Gastroesophageal sphincter (tissue), 4 donors: ENCODE measurements around the gene SIT1. TPM values are rescaled to one million over a fixed set of nuclear protein-coding genes. Genes with fewer than 3 reads are reported as not detected.

ENCODE experiments used
- ATAC-seq: fragments of 150-250 bp; one replicate; pipeline ENCODE4 v1.9.1; 2016; ENCODE audit warnings: mild to moderate bottlenecking, moderate library complexity
- H3K27ac ChIP-seq, 4 donors: fragments of 200-600 bp; sonication (generic) in 3 of 4; 1 replicate in 3 of 4; 2 replicates in 1 of 4; pipeline ENCODE4 v1.5.1; 2016 to 2019
- H3K27me3 ChIP-seq: fragments of 200-600 bp; sonication (generic); one replicate; pipeline ENCODE4 v1.5.1; 2019
- H3K36me3 ChIP-seq, 2 donors: fragments of 200-600 bp; sonication (generic); one replicate each; pipeline ENCODE4 v1.5.1; 2019; ENCODE audit warnings: control low read depth in 1 of 2
- H3K4me1 ChIP-seq, 3 donors: fragments of 200-600 bp; sonication (generic); 1 replicate in 2 of 3; 2 replicates in 1 of 3; pipeline ENCODE4 v1.5.1; 2016 to 2019; ENCODE audit warnings: control low read depth in 2 of 3
- H3K4me3 ChIP-seq, 2 donors: fragments of 200-600 bp; sonication (generic); one replicate each; pipeline ENCODE4 v1.5.1; 2019; ENCODE audit warnings: mild to moderate bottlenecking in 1 of 2, moderate library complexity in 1 of 2
- H3K9me3 ChIP-seq, 3 donors: fragments of 200-600 bp; sonication (generic); one replicate each; pipeline ENCODE4 v1.5.1; 2017 to 2019; ENCODE audit warnings: control low read depth in 2 of 3
- CTCF ChIP-seq, 4 experiments: fragments of 200-600 bp in 2 of 4; fragments of 450-650 bp in 2 of 4; sonication (generic) in 1 of 4; IDR thresholded peaks; one replicate each; pipeline ENCODE4 v1.5.1; 2017 to 2019; ENCODE audit warnings: antibody characterized with exemption in 4 of 4, mild to moderate bottlenecking in 2 of 4, moderate library complexity in 2 of 4
- EP300 ChIP-seq: sonication (generic); formaldehyde crosslinking; IDR thresholded peaks from one replicate; pipeline ENCODE4 v1.6.1; 2017; ENCODE audit warnings: antibody characterized with exemption, mild to moderate bottlenecking
- POLR2A ChIP-seq, 2 donors: fragments of 450-650 bp; IDR thresholded peaks; one replicate each; pipeline ENCODE4 v1.6.1; 2017; ENCODE audit warnings: antibody characterized with exemption in 2 of 2, mild to moderate bottlenecking in 2 of 2, moderate library complexity in 1 of 2
- POLR2AphosphoS5 ChIP-seq: sonication (generic); formaldehyde crosslinking; IDR thresholded peaks from one replicate; pipeline ENCODE4 v1.6.1; 2017; ENCODE audit warnings: antibody characterized with exemption
- WGBS, 2 donors: methylation state at CpG; one replicate each; pipeline ENCODE4 v1.1.5; 2018; ENCODE audit warnings: low coverage in 1 of 2; 5-methylcytosine and 5-hydroxymethylcytosine counted together
- total RNA-seq, 4 donors: library from RNA; depleted of rRNA; stranded (reverse); fragments of >200 nt; gene quantifications; one replicate each; pipeline ENCODE4 v1.1.0, GENCODE V29; 2016

SIT1 gene
- total RNA-seq, 4 donors from 2014 or later = 1.2 to 1.6 (median 1.6) TPM; not detected in 1

GRCh38 chr9:35662437-35662836, 11.7 kb upstream of the SIT1 start:
- H3K27ac ChIP-seq = peak overlapping the region; percentile 94 to 100 (median 100)
- no peak for ATAC-seq

GRCh38 chr9:35661756-35662350, 11.1 kb upstream of the SIT1 start:
- Histone ChIP-seq H3K4me3 (no peak overlapping the region), H3K27me3 (no peaks in the 10 kb centered on the region), H3K4me1 (peaks cover 0 to 84% (median 17%) of the 10 kb centered on the region in 3 donors), H3K27ac (peak overlapping the region; percentile 94 to 100 (median 100)), H3K9me3 (no peaks in the 10 kb centered on the region), H3K36me3 (peaks cover 0 to 11% of the 10 kb centered on the region in 2 donors)
- peak; percentile 29 for TF ChIP-seq POLR2AphosphoS5
- TF ChIP-seq EP300 = no peak
- WGBS, 2 donors = 8 to 29% methylated on average over 1 of the region's 3 CpGs
- ATAC-seq = no peak

More at GRCh38 chr9:35662437-35662836, 11.7 kb upstream of the SIT1 start:
- 84 to 91% methylated on average over 4 to 5 of the region's 7 CpGs for WGBS, 2 donors
- TF ChIP-seq POLR2A (IDR thresholded peaks at IDR 0.05) (no peak), POLR2AphosphoS5 (peak; percentile 21), CTCF (IDR thresholded peaks at IDR 0.05) (no peak)
- Histone ChIP-seq H3K9me3 (no peaks in the 10 kb centered on the region), H3K4me3 (no peak overlapping the region), H3K4me1 (peaks cover 0 to 78% (median 17%) of the 10 kb centered on the region in 3 donors), H3K36me3 (peaks cover 0 to 11% of the 10 kb centered on the region in 2 donors), H3K27me3 (no peaks in the 10 kb centered on the region)

DNA sequence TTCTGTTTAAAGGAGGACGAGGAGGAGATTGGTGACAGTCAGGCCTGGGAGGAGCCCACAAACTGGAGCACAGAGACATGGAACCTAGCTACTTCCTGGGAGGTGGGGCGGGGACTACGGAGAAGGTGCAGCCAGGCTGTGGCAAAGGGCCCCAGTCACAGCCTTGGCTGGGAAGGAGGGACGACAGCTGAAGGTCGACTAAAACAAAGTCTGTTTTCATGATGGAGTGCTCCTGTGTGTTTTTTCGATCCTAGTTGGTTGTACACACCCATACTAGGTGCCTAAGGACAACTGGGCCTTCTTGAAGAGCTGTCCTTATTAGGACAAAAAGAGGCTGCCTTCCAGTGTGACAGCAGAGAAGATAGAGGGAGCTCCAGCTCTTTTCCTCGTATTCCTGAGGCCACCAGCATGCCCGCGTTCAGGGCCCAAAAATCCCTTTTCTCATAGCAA, 10.3 kb upstream of the SIT1 start:
- Histone ChIP-seq H3K4me3 (peak overlapping the region in 1 of 2 donors; percentile 97), H3K9me3 (no peaks in the 10 kb centered on the region), H3K36me3 (peaks cover 0 to 11% of the 10 kb centered on the region in 2 donors), H3K27me3 (no peaks in the 10 kb centered on the region), H3K4me1 (peaks cover 0 to 85% (median 17%) of the 10 kb centered on the region in 3 donors), H3K27ac (peak overlapping the region; percentile 94 to 100 (median 100))
- 2 to 37% methylated on average over 7 to 8 of the region's 9 CpGs for WGBS, 2 donors
- peak; percentile 3 for ATAC-seq
- no peak for TF ChIP-seq EP300
- peak in 3 of 4 experiments; percentile 48 to 74 (median 62) for TF ChIP-seq CTCF (IDR thresholded peaks at IDR 0.05)
- TF ChIP-seq POLR2AphosphoS5 = peak; percentile 74
- peak; percentile 46 to 62 for TF ChIP-seq POLR2A (IDR thresholded peaks at IDR 0.05)

- Histone ChIP-seq H3K4me3 (peak overlapping the region; percentile 70 to 97), H3K27ac (peak overlapping the region; percentile 94 to 100 (median 100)), H3K36me3 (peaks cover 0 to 11% of the 10 kb centered on the region in 2 donors), H3K27me3 (no peaks in the 10 kb centered on the region), H3K9me3 (no peaks in the 10 kb centered on the region), H3K4me1 (peaks cover 0 to 69% (median 8%) of the 10 kb centered on the region in 3 donors)
- peak; percentile 14 for ATAC-seq
- 14 to 35% methylated on average over 3 of the region's 3 CpGs for WGBS, 2 donors
- TF ChIP-seq CTCF (IDR thresholded peaks at IDR 0.05) (no peak), EP300 (peak; percentile 64), POLR2AphosphoS5 (peak; percentile 93), POLR2A (IDR thresholded peaks at IDR 0.05) (peak; percentile 25 to 41)
Observed at GRCh38 chr9:35659340-35659739, 8.6 kb upstream of the SIT1 start.

- H3K4me1 ChIP-seq = peaks cover 0 to 64% (median 8%) of the 10 kb centered on the region in 3 donors
- no peak for ATAC-seq
Observed at GRCh38 chr9:35658968-35659220, 8.2 kb upstream of the SIT1 start.

More at GRCh38 chr9:35658968-35659220, 8.2 kb upstream of the SIT1 start:
- Histone ChIP-seq H3K27me3 (no peaks in the 10 kb centered on the region), H3K9me3 (no peaks in the 10 kb centered on the region), H3K4me3 (peak overlapping the region; percentile 70 to 97), H3K36me3 (peaks cover 0 to 11% of the 10 kb centered on the region in 2 donors), H3K27ac (peak overlapping the region; percentile 94 to 100 (median 100))
- TF ChIP-seq POLR2AphosphoS5 (no peak), EP300 (no peak), POLR2A (IDR thresholded peaks at IDR 0.05) (no peak), CTCF (IDR thresholded peaks at IDR 0.05) (no peak)
- 0 to 8% methylated on average over 2 of the region's 2 CpGs for WGBS, 2 donors
